Measurements from ENCODE around the gene CLSTN3.

DNA sequence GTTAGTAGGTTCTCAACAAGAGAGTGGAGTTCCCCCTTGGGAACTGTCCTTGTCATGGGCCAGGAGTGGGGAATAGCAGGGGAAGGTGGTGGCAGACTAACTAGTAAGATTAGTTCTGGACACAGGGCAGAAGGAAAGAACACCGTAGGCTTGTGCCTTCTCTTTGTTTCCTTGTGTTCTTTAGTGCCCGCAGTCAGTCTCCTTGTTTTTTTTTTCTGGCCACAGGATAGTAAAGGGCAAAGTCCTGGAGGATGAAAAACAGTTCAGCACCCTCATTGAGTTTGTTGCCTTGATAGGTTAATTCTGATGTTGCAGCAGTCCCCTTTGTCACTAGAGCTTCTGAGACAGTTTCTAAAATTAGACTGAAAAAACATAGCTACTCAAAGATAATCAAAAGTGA, 67.7 kb downstream of the CLSTN3 start:
- TF ChIP-seq, protein P1, sequence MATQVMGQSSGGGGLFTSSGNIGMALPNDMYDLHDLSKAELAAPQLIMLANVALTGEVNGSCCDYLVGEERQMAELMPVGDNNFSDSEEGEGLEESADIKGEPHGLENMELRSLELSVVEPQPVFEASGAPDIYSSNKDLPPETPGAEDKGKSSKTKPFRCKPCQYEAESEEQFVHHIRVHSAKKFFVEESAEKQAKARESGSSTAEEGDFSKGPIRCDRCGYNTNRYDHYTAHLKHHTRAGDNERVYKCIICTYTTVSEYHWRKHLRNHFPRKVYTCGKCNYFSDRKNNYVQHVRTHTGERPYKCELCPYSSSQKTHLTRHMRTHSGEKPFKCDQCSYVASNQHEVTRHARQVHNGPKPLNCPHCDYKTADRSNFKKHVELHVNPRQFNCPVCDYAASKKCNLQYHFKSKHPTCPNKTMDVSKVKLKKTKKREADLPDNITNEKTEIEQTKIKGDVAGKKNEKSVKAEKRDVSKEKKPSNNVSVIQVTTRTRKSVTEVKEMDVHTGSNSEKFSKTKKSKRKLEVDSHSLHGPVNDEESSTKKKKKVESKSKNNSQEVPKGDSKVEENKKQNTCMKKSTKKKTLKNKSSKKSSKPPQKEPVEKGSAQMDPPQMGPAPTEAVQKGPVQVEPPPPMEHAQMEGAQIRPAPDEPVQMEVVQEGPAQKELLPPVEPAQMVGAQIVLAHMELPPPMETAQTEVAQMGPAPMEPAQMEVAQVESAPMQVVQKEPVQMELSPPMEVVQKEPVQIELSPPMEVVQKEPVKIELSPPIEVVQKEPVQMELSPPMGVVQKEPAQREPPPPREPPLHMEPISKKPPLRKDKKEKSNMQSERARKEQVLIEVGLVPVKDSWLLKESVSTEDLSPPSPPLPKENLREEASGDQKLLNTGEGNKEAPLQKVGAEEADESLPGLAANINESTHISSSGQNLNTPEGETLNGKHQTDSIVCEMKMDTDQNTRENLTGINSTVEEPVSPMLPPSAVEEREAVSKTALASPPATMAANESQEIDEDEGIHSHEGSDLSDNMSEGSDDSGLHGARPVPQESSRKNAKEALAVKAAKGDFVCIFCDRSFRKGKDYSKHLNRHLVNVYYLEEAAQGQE (IDR thresholded peaks at IDR 0.05; ENCODE audit: unreplicated experiment): no peak
- TF ChIP-seq POLR2AphosphoS5 (IDR thresholded peaks at IDR 0.05; ENCODE audit: low read depth): no peak
- TF ChIP-seq, protein P2, sequence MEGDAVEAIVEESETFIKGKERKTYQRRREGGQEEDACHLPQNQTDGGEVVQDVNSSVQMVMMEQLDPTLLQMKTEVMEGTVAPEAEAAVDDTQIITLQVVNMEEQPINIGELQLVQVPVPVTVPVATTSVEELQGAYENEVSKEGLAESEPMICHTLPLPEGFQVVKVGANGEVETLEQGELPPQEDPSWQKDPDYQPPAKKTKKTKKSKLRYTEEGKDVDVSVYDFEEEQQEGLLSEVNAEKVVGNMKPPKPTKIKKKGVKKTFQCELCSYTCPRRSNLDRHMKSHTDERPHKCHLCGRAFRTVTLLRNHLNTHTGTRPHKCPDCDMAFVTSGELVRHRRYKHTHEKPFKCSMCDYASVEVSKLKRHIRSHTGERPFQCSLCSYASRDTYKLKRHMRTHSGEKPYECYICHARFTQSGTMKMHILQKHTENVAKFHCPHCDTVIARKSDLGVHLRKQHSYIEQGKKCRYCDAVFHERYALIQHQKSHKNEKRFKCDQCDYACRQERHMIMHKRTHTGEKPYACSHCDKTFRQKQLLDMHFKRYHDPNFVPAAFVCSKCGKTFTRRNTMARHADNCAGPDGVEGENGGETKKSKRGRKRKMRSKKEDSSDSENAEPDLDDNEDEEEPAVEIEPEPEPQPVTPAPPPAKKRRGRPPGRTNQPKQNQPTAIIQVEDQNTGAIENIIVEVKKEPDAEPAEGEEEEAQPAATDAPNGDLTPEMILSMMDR (conservative IDR thresholded peaks at IDR 0.05; ENCODE audit: low read depth in 2 of 2): no peak
- TF ChIP-seq EZH2 (IDR thresholded peaks at IDR 0.05; ENCODE audit: low read depth, unreplicated experiment): no peak
- no peak for TF ChIP-seq JUNB (IDR thresholded peaks at IDR 0.05; ENCODE audit: unreplicated experiment)
- TF ChIP-seq EZH2phosphoT487 (IDR thresholded peaks at IDR 0.05; ENCODE audit: unreplicated experiment): no peak
- no peak for TF ChIP-seq CREB1 (CRISPR knock-in tag; IDR thresholded peaks at IDR 0.05; ENCODE audit: low read depth)
- no peak for TF ChIP-seq ZNF331 (CRISPR knock-in tag; IDR thresholded peaks at IDR 0.05; ENCODE audit: low read depth)
- no peak for TF ChIP-seq ZNF114 (CRISPR knock-in tag; IDR thresholded peaks at IDR 0.05)
- TF ChIP-seq, protein P3, sequence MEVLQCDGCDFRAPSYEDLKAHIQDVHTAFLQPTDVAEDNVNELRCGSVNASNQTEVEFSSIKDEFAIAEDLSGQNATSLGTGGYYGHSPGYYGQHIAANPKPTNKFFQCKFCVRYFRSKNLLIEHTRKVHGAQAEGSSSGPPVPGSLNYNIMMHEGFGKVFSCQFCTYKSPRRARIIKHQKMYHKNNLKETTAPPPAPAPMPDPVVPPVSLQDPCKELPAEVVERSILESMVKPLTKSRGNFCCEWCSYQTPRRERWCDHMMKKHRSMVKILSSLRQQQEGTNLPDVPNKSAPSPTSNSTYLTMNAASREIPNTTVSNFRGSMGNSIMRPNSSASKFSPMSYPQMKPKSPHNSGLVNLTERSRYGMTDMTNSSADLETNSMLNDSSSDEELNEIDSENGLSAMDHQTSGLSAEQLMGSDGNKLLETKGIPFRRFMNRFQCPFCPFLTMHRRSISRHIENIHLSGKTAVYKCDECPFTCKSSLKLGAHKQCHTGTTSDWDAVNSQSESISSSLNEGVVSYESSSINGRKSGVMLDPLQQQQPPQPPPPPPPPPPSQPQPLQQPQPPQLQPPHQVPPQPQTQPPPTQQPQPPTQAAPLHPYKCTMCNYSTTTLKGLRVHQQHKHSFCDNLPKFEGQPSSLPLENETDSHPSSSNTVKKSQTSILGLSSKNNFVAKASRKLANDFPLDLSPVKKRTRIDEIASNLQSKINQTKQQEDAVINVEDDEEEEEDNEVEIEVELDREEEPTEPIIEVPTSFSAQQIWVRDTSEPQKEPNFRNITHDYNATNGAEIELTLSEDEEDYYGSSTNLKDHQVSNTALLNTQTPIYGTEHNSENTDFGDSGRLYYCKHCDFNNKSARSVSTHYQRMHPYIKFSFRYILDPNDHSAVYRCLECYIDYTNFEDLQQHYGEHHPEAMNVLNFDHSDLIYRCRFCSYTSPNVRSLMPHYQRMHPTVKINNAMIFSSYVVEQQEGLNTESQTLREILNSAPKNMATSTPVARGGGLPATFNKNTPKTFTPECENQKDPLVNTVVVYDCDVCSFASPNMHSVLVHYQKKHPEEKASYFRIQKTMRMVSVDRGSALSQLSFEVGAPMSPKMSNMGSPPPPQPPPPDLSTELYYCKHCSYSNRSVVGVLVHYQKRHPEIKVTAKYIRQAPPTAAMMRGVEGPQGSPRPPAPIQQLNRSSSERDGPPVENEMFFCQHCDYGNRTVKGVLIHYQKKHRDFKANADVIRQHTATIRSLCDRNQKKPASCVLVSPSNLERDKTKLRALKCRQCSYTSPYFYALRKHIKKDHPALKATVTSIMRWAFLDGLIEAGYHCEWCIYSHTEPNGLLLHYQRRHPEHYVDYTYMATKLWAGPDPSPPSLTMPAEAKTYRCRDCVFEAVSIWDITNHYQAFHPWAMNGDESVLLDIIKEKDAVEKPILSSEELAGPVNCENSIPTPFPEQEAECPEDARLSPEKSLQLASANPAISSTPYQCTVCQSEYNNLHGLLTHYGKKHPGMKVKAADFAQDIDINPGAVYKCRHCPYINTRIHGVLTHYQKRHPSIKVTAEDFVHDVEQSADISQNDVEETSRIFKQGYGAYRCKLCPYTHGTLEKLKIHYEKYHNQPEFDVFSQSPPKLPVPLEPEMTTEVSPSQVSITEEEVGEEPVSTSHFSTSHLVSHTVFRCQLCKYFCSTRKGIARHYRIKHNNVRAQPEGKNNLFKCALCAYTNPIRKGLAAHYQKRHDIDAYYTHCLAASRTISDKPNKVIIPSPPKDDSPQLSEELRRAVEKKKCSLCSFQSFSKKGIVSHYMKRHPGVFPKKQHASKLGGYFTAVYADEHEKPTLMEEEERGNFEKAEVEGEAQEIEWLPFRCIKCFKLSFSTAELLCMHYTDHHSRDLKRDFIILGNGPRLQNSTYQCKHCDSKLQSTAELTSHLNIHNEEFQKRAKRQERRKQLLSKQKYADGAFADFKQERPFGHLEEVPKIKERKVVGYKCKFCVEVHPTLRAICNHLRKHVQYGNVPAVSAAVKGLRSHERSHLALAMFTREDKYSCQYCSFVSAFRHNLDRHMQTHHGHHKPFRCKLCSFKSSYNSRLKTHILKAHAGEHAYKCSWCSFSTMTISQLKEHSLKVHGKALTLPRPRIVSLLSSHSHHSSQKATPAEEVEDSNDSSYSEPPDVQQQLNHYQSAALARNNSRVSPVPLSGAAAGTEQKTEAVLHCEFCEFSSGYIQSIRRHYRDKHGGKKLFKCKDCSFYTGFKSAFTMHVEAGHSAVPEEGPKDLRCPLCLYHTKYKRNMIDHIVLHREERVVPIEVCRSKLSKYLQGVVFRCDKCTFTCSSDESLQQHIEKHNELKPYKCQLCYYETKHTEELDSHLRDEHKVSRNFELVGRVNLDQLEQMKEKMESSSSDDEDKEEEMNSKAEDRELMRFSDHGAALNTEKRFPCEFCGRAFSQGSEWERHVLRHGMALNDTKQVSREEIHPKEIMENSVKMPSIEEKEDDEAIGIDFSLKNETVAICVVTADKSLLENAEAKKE (CRISPR knock-in tag; IDR thresholded peaks at IDR 0.05): no peak
- TF ChIP-seq NANOG (IDR thresholded peaks at IDR 0.05; ENCODE audit: borderline replicate concordance): no peak
- TF ChIP-seq, protein P4, sequence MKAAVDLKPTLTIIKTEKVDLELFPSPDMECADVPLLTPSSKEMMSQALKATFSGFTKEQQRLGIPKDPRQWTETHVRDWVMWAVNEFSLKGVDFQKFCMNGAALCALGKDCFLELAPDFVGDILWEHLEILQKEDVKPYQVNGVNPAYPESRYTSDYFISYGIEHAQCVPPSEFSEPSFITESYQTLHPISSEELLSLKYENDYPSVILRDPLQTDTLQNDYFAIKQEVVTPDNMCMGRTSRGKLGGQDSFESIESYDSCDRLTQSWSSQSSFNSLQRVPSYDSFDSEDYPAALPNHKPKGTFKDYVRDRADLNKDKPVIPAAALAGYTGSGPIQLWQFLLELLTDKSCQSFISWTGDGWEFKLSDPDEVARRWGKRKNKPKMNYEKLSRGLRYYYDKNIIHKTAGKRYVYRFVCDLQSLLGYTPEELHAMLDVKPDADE (IDR thresholded peaks at IDR 0.05): no peak
- no peak for TF ChIP-seq STAT1 (IDR thresholded peaks at IDR 0.05; ENCODE audit: unreplicated experiment)
